SU-DHL-6 (cell line): ENCODE data around the gene GRAMD1B.

Experiments
- EZH2phosphoT487 ChIP-seq: fragments of 200-600 bp; sonication (generic), shearing (Covaris generic); conservative IDR thresholded peaks from 2 replicates; pipeline ENCODE4 v1.6.1; 2018; ENCODE audit warnings: mild to moderate bottlenecking, antibody characterized with exemption, low read length, moderate library complexity, mixed read lengths
- TF ChIP-seq, protein P1 (sequence below): fragments of 200-600 bp; sonication (generic); IDR thresholded peaks from one replicate; pipeline ENCODE4 v1.5.1; 2017; ENCODE audit warnings: antibody characterized with exemption, mild to moderate bottlenecking, low read length, moderate library complexity; ENCODE audit not compliant: insufficient read depth, poor library complexity, severe bottlenecking

DNA sequence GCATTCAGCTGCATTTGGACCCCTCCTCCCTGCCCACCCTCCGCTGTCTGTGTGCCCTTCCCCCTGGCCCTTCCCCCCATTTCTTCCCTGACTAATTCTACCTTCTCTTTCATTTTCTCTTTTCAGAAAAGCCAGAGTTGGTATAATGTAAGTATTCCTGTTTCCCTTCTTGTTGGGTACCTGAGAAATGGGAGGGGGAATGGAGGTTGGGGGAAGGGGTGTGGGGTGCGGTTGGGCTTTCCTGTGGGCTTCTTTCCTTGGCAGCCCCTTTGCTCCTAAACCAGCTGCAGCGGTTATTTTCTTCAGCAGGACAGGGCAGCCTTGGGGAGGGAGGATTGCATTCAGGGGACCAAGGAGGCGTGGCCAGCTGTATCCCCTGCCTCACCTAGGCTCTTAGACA is 154.1 kb downstream of the GRAMD1B start:
- TF ChIP-seq, protein P1, sequence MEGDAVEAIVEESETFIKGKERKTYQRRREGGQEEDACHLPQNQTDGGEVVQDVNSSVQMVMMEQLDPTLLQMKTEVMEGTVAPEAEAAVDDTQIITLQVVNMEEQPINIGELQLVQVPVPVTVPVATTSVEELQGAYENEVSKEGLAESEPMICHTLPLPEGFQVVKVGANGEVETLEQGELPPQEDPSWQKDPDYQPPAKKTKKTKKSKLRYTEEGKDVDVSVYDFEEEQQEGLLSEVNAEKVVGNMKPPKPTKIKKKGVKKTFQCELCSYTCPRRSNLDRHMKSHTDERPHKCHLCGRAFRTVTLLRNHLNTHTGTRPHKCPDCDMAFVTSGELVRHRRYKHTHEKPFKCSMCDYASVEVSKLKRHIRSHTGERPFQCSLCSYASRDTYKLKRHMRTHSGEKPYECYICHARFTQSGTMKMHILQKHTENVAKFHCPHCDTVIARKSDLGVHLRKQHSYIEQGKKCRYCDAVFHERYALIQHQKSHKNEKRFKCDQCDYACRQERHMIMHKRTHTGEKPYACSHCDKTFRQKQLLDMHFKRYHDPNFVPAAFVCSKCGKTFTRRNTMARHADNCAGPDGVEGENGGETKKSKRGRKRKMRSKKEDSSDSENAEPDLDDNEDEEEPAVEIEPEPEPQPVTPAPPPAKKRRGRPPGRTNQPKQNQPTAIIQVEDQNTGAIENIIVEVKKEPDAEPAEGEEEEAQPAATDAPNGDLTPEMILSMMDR, result no peak
- no peak for TF ChIP-seq EZH2phosphoT487
